Stimulated activated CD4-positive, alpha-beta T cell treated with anti-CD3 and anti-CD28 coated beads, Interleukin-15, amount 100 ng/mL, for 1 hour (primary cell): ENCODE measurements around the gene GNAI3.

Source experiments
- DNase-seq, 2 donors: peaks; one replicate each; pipeline ENCODE4 v3.0.0-alpha.2; 2020; ENCODE audit warnings: low read depth in 1 of 2, low spot score in 1 of 2

The GNAI3 gene

DNA sequence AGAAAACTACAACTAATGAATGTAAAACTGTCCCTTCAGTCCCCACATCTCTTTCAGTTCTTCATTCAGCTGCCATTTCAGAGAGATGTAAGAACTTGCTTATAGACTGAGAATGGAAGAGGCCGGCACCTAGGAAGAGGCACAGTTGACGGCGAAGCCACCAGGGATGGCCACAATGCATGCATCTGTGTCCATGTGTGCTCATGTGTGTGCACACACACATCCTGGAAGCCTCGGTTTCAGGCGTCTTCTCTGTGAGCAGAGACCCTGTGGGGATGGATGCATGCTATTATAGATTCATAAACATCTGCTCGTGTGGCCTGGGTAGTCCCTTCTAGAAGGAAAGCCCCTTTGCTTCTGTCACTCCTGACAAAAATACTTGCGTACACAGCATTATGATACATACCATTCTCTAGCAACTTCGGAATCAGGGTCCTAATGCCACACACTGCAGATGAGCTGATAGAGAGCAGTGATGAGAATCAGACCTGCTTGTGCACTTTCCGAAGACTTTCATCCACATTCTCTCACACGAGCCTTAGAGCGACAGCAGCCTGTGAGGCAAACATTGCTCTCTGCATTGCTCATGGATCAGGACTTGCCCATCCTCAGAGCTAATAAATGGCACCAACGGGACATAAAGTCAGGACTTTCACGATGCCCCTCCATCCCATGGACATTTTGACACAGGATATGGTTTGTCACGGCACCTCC lies 21.2 kb upstream of the GNAI3 start:
- no peak for DNase-seq

DNA sequence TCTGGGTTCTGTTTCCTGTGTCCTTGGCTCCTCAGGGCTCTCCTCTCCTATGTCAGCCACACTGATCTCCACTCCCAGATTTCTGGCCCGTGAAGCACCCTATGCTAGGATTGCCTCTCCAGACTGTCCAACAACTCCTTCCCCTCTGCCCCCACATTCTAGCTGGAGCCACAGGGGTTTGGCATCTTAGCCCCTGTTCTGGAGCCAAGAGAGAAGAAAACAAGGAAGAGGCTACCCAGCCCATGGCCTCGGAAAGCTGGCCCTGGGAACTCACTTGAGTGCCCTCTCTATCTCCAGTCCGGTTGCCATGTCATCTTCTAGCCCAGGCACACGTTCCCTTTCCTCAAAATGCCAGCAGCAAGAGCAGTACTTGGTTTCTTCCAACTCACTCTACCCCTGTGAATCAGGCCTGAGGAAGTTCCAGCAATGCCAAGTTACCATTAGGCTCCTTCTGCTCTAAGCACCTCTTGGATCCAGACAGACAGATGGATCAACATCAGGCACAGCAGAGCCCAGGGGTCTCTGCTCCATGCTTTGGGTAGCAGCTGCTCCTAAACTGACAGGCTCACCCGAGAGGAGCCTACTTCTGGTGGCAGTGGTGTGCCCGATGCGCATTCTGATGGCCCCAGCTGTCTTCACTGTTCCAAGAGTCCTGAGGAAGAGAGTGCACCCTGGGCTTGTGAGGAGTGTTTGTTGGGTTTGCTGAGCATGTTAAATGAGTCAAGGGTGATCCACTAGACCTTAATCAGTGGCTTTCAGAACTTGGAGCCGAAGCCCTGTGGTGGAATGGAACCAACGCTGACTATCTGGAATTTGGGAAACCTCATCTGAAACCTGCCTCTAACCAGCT lies 20.3 kb upstream of the GNAI3 start:
- DNase-seq, result no peak

DNA sequence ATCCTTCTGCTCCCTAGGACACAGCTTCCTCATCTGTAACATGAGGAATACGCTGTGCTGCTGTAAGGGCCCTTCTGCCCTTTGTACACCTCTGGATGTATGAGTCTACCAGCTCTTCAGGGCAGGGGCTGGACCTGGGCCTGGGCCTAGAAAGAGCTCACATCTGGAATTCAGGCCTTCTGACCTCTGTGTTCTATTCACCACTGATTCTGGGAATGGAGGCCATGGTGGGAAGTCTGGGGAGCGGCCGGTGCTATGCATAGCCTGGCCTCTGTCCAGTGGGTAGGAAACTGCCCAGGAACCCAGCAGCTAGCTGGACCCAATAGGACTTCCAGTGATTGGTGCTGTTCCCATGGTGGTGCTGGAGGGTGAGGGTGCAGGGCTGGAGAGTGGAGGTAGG lies 19.7 kb upstream of the GNAI3 start:
- no peak for DNase-seq

DNA sequence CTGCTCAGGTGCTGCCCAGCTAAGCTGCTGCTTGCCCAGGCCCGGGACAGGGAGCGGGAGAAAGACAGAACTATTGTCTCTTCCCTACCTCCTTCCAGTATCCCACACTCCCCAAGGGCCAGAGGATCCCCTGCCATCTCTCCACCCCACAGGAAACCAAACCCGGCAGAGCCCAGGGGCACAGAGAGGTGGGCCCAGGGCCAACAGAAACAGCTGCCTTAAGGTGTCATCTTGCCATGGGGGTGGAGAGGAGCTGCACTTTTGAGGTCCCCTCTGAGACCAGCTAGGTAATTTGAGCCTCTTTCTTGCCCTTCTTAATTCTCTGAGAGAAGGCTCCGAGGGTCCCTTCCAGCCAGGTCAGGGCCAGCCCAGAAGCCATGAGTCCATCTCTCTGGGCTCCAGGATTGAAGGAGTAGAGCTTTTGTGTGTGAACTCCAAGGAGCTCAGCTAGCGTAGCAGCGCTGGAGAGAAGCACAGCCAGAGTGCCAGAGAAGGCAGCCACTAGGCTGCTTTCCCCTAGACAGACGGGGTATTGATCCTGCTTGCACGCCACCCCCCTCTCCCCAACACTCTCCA lies 18.4 kb upstream of the GNAI3 start:
- DNase-seq, result no peak

DNA sequence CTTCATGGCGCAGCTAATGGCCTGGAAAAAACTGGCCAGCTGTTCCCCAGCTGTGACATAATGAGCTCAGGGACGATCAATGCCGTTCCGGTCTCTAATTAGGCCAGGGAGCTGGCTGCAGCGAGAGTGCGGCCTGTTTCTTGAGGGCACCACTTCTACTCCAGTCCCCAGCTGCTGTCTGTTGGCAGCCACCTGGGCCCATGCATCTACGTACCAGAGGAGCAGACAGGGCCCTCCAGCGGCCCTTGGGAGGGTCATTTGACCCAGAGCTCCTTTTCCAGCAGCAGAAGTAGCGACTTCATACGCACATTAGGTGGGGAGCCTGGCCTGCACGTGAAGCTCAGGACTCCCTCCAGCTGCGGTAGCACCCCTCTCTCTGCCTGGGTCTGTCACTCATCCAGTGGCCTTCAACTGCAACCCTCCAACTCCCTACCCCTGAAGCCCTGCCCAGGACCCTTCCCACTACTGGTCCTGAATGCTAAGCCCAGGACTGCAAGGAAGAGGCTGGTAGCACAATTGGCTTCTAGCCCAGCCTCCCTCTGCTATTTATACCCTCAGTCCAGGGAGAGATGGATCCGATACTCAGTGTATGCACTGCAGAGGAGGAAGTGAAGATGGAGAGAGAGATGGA lies 17.8 kb upstream of the GNAI3 start:
- DNase-seq, result no peak

DNA sequence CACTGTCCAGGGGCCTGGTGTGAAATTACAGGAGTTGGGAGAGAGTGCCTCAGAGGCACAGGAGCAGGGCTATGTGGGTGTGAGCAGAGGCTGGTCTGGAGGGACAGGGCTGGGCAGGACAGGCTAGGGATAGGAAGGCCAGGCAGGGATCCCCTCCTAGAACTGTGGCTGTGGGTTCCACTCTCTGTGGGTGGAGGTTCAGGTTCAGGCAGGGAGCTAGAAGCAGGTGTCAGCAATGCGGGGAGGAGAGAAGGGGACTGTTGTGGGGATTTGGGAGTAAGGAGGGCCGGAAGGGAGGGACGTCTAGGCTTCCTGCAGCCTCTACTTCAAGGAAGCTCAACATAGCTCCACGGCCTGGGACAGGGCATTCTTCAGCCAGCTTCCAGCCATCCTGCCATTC lies 17.0 kb upstream of the GNAI3 start:
- DNase-seq, result no peak

DNA sequence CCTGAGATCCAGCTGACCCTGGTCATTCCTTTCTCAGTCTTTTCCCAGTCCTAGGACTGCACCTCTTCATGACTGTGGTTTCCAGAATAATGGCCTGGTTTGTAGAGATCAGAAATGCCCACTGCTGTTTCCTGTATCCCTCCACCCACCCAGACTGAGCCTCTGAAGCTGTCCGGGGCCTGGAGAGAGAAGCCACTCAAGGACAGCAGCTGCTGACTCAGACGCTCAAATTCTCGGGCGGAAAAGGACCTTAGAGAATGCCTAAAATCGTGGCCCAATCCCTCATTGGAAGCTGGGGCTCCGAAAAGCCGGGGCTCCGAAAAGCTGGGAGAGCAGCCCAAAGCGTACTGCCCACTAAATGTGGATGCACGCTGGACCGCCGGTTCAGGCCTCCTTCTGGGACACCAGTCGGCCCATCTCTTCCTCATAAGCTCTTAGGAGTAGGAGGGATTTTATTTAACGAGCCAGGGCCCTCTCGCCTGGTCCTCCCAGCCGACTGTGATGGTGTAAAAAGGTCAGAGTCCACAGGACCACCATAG lies 16.5 kb upstream of the GNAI3 start:
- DNase-seq, result no peak

DNA sequence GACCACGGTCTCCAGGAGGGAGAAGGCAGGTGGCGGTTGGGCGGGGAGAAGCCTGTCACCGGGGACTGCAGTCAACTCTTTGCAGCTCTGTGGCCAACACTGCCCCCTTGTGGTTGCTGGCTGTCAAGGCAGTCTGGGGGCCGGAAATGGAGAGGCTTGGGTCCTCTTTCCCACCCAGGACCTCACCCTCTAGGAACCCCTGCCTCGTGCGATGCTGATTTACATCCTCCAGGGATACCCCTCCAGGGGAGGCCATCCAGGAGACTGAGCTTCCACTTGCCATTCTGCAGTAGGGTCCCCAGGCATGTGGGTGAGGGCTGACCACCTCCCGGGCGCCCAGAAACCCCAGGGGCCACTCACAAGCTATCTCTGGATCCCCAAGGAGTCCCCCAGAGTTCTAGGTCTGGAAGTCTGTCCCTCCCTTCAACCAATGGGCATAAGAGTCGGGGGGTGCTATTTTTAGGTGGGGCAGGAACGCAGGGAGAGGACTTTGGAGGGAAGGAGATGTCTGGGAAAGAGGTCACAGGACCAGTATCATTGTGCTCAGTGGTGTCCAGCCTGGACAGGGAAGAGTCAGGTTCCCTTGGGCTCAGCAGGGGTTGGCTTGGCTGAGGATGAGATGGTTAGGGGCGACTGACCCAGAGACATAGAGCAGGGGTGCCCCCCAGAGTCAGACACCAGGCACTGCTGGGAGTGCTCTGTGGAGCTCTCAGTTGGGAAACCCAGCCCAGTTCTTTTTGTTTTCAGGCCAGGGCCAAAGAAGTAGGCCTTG lies 15.9 kb upstream of the GNAI3 start:
- DNase-seq, result peak; percentile 84 to 86

DNA sequence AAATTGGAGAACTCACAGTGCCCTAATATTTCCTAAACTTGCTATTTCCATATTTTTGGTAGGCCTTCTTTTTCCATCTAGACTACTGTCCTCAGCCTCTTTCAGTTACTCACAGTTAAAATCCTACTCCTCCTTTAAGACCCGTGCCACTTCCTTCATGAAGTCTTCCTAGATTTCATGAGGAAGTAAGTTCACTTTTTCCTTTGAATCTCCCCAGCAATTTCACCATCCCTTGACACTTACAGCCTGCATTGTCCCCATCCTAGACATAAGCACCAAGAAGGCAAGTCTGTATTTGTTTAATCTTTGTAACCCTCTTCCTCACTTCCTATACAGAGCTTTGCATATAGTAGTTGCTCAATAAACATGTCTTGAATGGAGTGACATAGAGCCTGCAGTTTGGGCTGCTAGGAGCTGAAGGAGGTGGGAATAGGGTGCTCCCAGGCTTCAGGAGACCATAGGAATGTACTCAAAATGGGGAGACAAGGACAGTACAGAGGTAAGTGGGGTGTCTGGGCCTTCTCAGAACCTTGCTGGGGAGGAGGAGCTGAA lies 14.0 kb upstream of the GNAI3 start:
- DNase-seq, result no peak

DNA sequence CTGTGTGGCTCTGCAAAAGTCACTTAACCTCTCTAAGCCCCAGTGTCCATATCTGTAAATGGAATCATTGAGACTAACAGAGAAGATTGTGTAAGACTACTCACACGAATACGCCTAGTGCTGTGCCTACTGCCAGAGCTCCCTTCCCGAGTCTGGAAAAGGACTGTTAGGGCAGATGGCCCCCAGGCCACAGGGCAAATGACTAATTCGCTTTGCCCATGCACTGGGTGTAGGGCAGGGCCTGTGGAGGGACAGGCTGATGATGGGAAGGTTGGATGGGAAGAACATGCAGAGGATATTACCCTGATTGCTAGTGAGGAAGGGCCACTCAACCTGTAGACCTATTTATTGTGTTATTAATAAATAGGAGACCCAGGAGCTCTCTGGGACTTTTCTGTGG lies 12.9 kb upstream of the GNAI3 start:
- no peak for DNase-seq

DNA sequence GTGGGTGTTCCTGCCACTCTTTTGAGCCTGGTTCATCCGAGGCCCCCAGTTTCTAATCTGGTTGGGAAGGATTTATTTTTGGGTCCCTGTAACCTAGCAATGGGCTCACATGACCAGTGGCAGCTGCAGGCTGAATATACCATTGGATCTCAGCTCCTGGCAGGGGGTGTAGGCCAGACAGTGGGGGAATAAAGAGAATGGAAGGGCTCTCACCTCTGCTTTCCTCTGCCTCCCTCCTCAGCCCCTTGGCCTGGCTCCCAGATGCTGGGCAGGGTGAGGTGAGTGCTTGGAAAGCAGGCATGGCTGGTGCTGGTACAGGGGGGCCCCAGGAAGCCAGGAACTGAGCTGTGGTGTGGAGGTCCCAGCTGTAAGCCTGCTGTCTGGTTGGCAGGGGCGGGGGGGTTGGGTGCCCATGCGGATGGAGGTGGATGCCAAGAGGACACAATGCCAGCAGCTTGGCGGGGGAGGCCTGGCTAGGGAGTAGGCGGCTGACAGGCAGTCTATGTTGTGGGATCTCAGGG lies 12.4 kb upstream of the GNAI3 start:
- DNase-seq, result no peak

DNA sequence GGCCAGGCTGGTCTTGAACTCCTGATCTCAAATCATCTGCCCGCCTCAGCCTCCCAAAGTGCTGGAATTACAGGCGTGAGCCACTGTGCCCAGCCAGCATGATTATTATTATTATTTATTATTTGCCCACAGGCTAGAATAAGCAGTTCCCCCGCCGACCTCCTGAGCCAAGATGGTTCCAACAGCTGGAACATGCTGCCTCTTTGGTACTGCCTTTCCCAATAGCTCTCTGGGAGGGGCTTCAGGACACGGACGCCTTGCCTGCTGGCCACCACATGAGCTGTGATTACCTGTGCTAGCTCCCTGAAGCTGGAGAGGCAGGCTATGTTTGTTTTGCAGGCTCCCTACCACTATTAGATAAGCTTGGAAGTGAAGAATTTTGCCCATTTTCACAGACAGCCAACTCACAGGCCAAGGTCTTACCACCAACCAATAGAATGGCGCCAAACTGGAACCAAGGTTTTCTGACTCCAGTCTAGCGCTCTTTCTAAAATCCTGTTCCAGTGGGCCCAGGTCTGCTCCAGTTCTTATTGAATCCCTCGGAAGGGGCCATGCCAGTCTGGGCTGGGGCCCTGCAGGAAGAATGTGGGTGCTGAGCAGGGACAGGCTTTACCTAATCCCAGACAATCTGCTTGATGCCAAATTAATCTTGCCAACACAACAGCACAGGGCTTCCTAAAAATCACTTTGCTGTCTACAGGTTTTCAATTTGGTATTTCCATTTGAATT lies 10.8 kb upstream of the GNAI3 start:
- no peak for DNase-seq

DNA sequence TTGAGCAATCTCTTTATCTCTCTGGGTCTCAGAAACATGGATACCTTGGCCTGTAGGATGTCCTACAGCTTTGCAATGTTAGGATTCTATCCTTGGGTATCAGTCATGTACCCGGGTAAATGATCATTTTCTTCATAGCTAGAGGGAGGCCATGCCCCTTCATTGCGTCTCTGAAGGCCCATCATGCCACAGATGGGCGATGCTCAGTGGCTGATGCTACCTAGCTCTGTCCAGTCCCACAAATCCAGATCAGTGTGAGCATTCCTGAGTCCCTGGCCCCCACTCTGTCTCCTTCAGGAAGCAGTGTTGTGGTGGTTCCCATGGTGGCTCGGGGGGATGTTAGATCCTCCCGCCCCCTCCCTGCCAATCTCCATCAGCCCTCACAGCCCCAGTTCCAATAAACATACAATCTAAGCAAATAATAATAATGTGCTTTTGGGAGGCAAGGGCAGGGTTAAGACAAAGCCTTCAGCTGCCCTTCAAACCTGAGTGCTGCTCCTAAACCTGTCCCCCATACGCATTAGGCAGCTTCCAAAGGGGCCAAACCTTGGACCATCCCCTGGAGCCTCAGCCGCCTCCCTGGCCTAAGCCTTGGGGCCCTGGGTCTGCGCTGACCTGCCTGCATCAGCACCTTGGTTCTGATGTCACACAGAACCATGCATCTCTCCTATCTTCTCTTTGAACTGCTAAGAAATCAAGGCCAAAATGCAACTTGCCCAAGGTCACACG lies 9.4 kb upstream of the GNAI3 start:
- DNase-seq, result no peak

DNA sequence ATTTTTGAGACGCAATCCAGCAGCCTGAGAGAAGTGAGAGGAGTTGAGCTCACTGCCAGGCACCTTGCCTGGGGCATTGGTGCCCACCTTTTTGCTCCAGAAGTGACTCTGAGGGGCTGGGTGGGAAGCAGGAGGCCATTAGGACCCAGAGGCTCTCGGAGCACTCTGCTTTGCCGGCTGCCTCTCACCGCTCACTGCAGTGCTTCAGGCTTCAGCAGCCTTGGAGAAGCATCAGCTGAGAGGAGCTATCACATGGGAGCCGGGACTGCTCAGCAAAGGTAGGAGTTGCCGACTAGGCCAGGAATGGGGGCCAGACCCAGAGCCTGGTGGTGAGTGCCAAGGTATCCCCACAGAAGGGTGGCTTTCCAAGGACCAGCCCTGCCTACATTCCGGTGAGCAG lies 8.7 kb upstream of the GNAI3 start, which contains the start of gene GPR61:
Gene GPR61, plus strand, starts transcription at position 197 of the 400 bp plus-strand sequence. CDS start 3,151 bp downstream, outside the sequence.
- DNase-seq, result no peak

DNA sequence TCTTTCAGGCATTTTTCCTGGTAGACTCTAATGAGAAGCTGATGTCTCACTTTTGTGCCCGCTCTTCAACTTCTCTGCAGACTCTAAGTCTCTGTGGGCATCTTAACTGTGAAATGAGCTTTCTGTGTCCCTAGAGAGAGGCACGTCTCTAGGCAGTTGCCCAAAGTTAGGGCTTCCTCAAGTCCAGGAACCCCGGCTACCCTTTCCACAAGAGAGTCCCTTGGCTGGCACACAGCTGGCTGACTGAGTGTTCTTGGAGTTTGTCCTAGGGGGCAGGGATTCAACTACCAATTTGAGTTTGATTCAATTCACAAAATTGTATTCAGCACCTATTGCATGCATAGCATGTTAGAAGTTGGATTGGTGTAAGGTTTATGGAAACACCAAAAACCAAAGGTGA lies 7.3 kb upstream of the GNAI3 start:
- DNase-seq, result no peak

DNA sequence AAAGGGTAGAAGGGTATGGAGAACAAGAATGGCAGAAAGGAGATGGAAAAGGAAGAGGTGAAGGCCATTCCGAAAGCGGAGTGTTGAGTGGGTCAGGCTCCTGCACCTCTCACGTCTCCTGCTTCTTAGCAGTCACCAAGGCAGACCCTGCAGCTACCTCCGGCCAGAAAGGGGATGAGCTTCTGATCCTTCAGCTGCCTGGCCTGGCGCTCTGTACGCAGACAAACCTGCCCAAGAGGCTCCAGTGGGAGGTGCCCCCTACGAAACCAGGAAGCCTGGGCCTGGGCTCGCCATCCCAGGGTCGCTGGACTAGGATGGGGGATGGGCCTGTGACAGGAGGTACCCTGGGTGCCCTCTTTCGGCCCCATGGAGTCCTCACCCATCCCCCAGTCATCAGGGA lies 5.8 kb upstream of the GNAI3 start:
- no peak for DNase-seq

DNA sequence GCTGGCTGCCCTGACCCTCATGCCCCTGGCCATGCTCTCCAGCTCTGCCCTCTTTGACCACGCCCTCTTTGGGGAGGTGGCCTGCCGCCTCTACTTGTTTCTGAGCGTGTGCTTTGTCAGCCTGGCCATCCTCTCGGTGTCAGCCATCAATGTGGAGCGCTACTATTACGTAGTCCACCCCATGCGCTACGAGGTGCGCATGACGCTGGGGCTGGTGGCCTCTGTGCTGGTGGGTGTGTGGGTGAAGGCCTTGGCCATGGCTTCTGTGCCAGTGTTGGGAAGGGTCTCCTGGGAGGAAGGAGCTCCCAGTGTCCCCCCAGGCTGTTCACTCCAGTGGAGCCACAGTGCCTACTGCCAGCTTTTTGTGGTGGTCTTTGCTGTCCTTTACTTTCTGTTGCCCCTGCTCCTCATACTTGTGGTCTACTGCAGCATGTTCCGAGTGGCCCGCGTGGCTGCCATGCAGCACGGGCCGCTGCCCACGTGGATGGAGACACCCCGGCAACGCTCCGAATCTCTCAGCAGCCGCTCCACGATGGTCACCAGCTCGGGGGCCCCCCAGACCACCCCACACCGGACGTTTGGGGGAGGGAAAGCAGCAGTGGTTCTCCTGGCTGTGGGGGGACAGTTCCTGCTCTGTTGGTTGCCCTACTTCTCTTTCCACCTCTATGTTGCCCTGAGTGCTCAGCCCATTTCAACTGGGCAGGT lies 5.0 kb upstream of the GNAI3 start:
- DNase-seq, result no peak
